H1 (cell line): ENCODE measurements around the gene ADGRG7. TPM values are rescaled to one million over a fixed set of nuclear protein-coding genes. Genes with fewer than 3 reads are reported as not detected.

ENCODE experiments used
- CTCF ChIA-PET: fragments of 300-600 bp; sonication (Branson Sonifier 250); formaldehyde crosslinking; loops from one replicate; lab custom pipeline; 2021; ENCODE audit not compliant: partially characterized antibody; lab: Charles Lee
- POLR2A ChIA-PET: fragments of 300-600 bp; sonication (Branson Sonifier 250); formaldehyde crosslinking; loops from one replicate; lab custom pipeline; 2021; ENCODE audit warnings: inconsistent platforms; ENCODE audit not compliant: partially characterized antibody; lab: Charles Lee
- DNase-seq, 2 experiments: peaks; one replicate each; pipeline versions ENCODE4 v3.0.0 to v3.0.0-alpha.2; 2010 to 2022; ENCODE audit warnings: low spot score in 2 of 2, low read depth in 1 of 2, mixed read lengths in 1 of 2
- FAIRE-seq: peaks from 2 replicates; lab custom pipeline; 2011; peaks lifted over from hg19 to GRCh38; lab: Jason Lieb, UNC
- H2AFZ ChIP-seq: 2 replicates; pipeline ENCODE4 v1.8.1; 2012; ENCODE audit warnings: low read length, inconsistent platforms
- H2AK5ac ChIP-seq: 2 replicates; pipeline ENCODE4 v1.6.1; 2013; ENCODE audit warnings: low read depth, low read length
- H2BK120ac ChIP-seq: replicated peaks from 2 replicates; pipeline ENCODE3; 2013; ENCODE audit warnings: low read depth, low read length, inconsistent platforms
- H2BK12ac ChIP-seq: 2 replicates; pipeline ENCODE4 v1.6.1; 2013; ENCODE audit warnings: low read depth, low read length
- H2BK15ac ChIP-seq: 2 replicates; pipeline ENCODE4 v1.6.1; 2013; ENCODE audit warnings: low read length
- H2BK20ac ChIP-seq: 2 replicates; pipeline ENCODE4 v1.6.1; 2013; ENCODE audit warnings: low read length
- H2BK5ac ChIP-seq: 2 replicates; pipeline ENCODE4 v1.6.1; 2013; ENCODE audit warnings: low read depth, low read length
- H3K14ac ChIP-seq: 2 replicates; pipeline ENCODE4 v1.6.1; 2013; ENCODE audit warnings: inconsistent platforms; ENCODE audit not compliant: insufficient read length
- H3K18ac ChIP-seq: 2 replicates; pipeline ENCODE4 v1.6.1; 2013; ENCODE audit warnings: low read length; ENCODE audit errors: extremely low read depth
- H3K23ac ChIP-seq: 2 replicates; pipeline ENCODE4 v1.6.1; 2013; ENCODE audit warnings: inconsistent platforms; ENCODE audit not compliant: insufficient read length
- H3K23me2 ChIP-seq: 2 replicates; pipeline ENCODE4 v1.6.1; 2013; ENCODE audit warnings: low read depth, low read length
- H3K27ac ChIP-seq: 2 replicates; pipeline ENCODE4 v1.6.1; 2011; ENCODE audit warnings: low read depth, low read length, inconsistent platforms
- H3K27me3 ChIP-seq, 4 experiments: replicated peaks in 1 of 4; 1 replicate in 1 of 4; 2 replicates in 3 of 4; pipeline versions ENCODE4 v1.6.1 to v1.8.1; 2011 to 2013; ENCODE audit warnings: low read length in 3 of 4, mild to moderate bottlenecking in 3 of 4, inconsistent platforms in 2 of 4, mixed read lengths in 2 of 4, moderate library complexity in 1 of 4; ENCODE audit not compliant: control insufficient read depth in 3 of 4, insufficient read depth in 3 of 4; ENCODE audit errors: extremely low read depth in 1 of 4
- H3K36me3 ChIP-seq, 4 experiments: 2 replicates each; pipeline versions ENCODE4 v1.6.1 to v1.8.1; 2011 to 2013; ENCODE audit warnings: mild to moderate bottlenecking in 4 of 4, low read length in 3 of 4, moderate library complexity in 2 of 4, control low read depth in 1 of 4, inconsistent platforms in 1 of 4; ENCODE audit not compliant: insufficient read depth in 4 of 4, control insufficient read depth in 2 of 4
- H3K4ac ChIP-seq: replicated peaks from 2 replicates; pipeline ENCODE3; 2013; ENCODE audit warnings: low read length, low read depth, mixed read lengths, inconsistent platforms; ENCODE audit not compliant: insufficient read length
- H3K4me1 ChIP-seq, 4 experiments: replicated peaks in 1 of 4; 1 replicate in 1 of 4; 2 replicates in 3 of 4; pipeline versions ENCODE4 v1.6.1 to v1.8.1; 2011 to 2013; ENCODE audit warnings: low read length in 3 of 4, inconsistent platforms in 2 of 4, mixed read lengths in 1 of 4; ENCODE audit not compliant: insufficient read depth in 4 of 4, control insufficient read depth in 3 of 4
- H3K4me2 ChIP-seq, 2 experiments: 2 replicates each; pipeline versions ENCODE4 v1.6.1 to v1.8.1; 2011 to 2013; ENCODE audit warnings: low read depth in 2 of 2, low read length in 2 of 2, control low read depth in 1 of 2, inconsistent platforms in 1 of 2, mild to moderate bottlenecking in 1 of 2; ENCODE audit not compliant: insufficient read depth in 1 of 2
- H3K4me3 ChIP-seq, 4 experiments: fragments of 200-600, 300-600 bp in 1 of 4; sonication (generic), shearing (Covaris generic), sonication (Bioruptor Twin) in 1 of 4; 2 replicates each; pipeline versions ENCODE4 v1.5.1 to v1.8.1; 2011 to 2016; ENCODE audit warnings: low read length in 4 of 4, low read depth in 3 of 4, control low read depth in 2 of 4, inconsistent platforms in 2 of 4, mild to moderate bottlenecking in 2 of 4, mixed read lengths in 1 of 4, moderate library complexity in 1 of 4; ENCODE audit not compliant: insufficient read depth in 2 of 4; ENCODE audit errors: extremely low read depth in 1 of 4
- H3K56ac ChIP-seq: replicated peaks from 2 replicates; pipeline ENCODE3; 2013; ENCODE audit warnings: low read depth, mild to moderate bottlenecking, mixed read lengths, low read length, inconsistent platforms; ENCODE audit not compliant: insufficient read length
- H3K79me1 ChIP-seq: 2 replicates; pipeline ENCODE4 v1.6.1; 2013; ENCODE audit warnings: low read depth, low read length, control low read depth
- H3K79me2 ChIP-seq, 2 experiments: 2 replicates each; pipeline versions ENCODE4 v1.6.1 to v1.8.1; 2012 to 2013; ENCODE audit warnings: low read length in 2 of 2, mild to moderate bottlenecking in 2 of 2, inconsistent platforms in 1 of 2; ENCODE audit not compliant: insufficient read depth in 2 of 2, control insufficient read depth in 1 of 2
- H3K9ac ChIP-seq, 4 experiments: replicated peaks in 1 of 4; 1 replicate in 1 of 4; 2 replicates in 3 of 4; pipeline versions ENCODE4 v1.6.1 to v1.8.1; 2011 to 2013; ENCODE audit warnings: low read depth in 3 of 4, low read length in 3 of 4, control low read depth in 2 of 4, mild to moderate bottlenecking in 2 of 4, moderate library complexity in 2 of 4, inconsistent platforms in 1 of 4; ENCODE audit errors: extremely low read depth in 1 of 4
- H3K9me3 ChIP-seq, 2 experiments: 2 replicates each; pipeline versions ENCODE4 v1.6.1 to v1.8.1; 2012 to 2013; ENCODE audit warnings: mild to moderate bottlenecking in 2 of 2, moderate library complexity in 2 of 2, control low read depth in 1 of 2, inconsistent platforms in 1 of 2, low read depth in 1 of 2, low read length in 1 of 2, mixed read lengths in 1 of 2; ENCODE audit not compliant: insufficient read depth in 2 of 2
- H4K20me1 ChIP-seq, 2 experiments: replicated peaks in 1 of 2; 2 replicates each; pipeline versions ENCODE3 to v1.8.1; 2011 to 2013; ENCODE audit warnings: inconsistent platforms in 2 of 2, low read length in 2 of 2, mild to moderate bottlenecking in 1 of 2; ENCODE audit not compliant: insufficient read depth in 2 of 2, control insufficient read depth in 1 of 2
- H4K5ac ChIP-seq: 2 replicates; pipeline ENCODE4 v1.6.1; 2013; ENCODE audit warnings: low read length, low read depth, mixed read lengths, inconsistent platforms; ENCODE audit not compliant: insufficient read length
- H4K8ac ChIP-seq: 2 replicates; pipeline ENCODE4 v1.8.0; 2013; ENCODE audit warnings: mild to moderate bottlenecking, moderate library complexity, low read length, inconsistent platforms; ENCODE audit not compliant: insufficient read depth; ENCODE audit errors: extremely low read depth
- H4K91ac ChIP-seq: replicated peaks from 2 replicates; pipeline ENCODE3; 2013; ENCODE audit warnings: low read length, mixed read lengths, inconsistent platforms; ENCODE audit not compliant: insufficient read length
- CBX8 ChIP-seq: fragments of 300-800, 300-1000 bp; sonication (generic); IDR thresholded peaks from 2 replicates; pipeline ENCODE4 v1.7.1; 2016; ENCODE audit warnings: low read depth, low read length, borderline replicate concordance
- CHD1 ChIP-seq: IDR thresholded peaks from 2 replicates; pipeline ENCODE4 v1.6.1; 2012; ENCODE audit warnings: low read depth, low read length, improper control_type of control experiment
- GTF2F1 ChIP-seq: IDR thresholded peaks from 2 replicates; pipeline ENCODE4 v1.6.1; 2012; ENCODE audit warnings: low read depth, low read length, improper control_type of control experiment, borderline replicate concordance
- HDAC2 ChIP-seq, 2 experiments: fragments of 300-600 bp in 1 of 2; sonication (generic) in 1 of 2; IDR thresholded peaks; 2 replicates each; pipeline ENCODE4 v1.6.1; 2011 to 2012; ENCODE audit warnings: low read depth in 2 of 2, low read length in 2 of 2, mild to moderate bottlenecking in 2 of 2, moderate library complexity in 2 of 2, borderline replicate concordance in 1 of 2, inconsistent platforms in 1 of 2
- PHF8 ChIP-seq: fragments of 200-600 bp; sonication (generic); conservative IDR thresholded peaks from 2 replicates; pipeline ENCODE4 v1.7.1; 2012; ENCODE audit warnings: low read depth, mild to moderate bottlenecking, inconsistent platforms, low read length, moderate library complexity
- POLR2A ChIP-seq, 2 experiments: IDR thresholded peaks; 1 replicate in 1 of 2; 2 replicates in 1 of 2; pipeline ENCODE4 v1.6.1; 2011; ENCODE audit warnings: low read depth in 2 of 2, low read length in 2 of 2, mild to moderate bottlenecking in 2 of 2; ENCODE audit errors: control extremely low read depth in 1 of 2
- SIN3A ChIP-seq, 2 experiments: IDR thresholded peaks in 1 of 2; conservative IDR thresholded peaks in 1 of 2; 2 replicates each; pipeline ENCODE4 v1.6.1; 2011 to 2012; ENCODE audit warnings: low read length in 2 of 2, improper control_type of control experiment in 1 of 2, low read depth in 1 of 2, mild to moderate bottlenecking in 1 of 2
- SRF ChIP-seq: IDR thresholded peaks from 2 replicates; pipeline ENCODE4 v1.6.1; 2011; ENCODE audit warnings: mild to moderate bottlenecking, low read depth, low read length, moderate library complexity
- TEAD4 ChIP-seq: IDR thresholded peaks from 2 replicates; pipeline ENCODE4 v1.6.1; 2012; ENCODE audit warnings: low read depth, low read length, inconsistent platforms, mixed read lengths
- YY1 ChIP-seq: IDR thresholded peaks from 2 replicates; pipeline ENCODE4 v1.6.1; 2011; ENCODE audit warnings: low read depth, mild to moderate bottlenecking, low read length
- ZNF274 ChIP-seq: IDR thresholded peaks from 2 replicates; pipeline ENCODE4 v1.7.0; 2012; ENCODE audit warnings: low read length, borderline replicate concordance; ENCODE audit errors: extremely low read depth
- WGBS, 2 experiments: shearing (Covaris generic) in 1 of 2; methylation state at CpG; one replicate each; pipeline versions ENCODE4 v1.1.6 to v1.1.7; 2013 to 2015; ENCODE audit warnings: low lambda C conversion rate in 2 of 2, mixed read lengths in 2 of 2, inconsistent platforms in 1 of 2, low coverage in 1 of 2, missing lambda C conversion rate in 1 of 2; ENCODE audit not compliant: insufficient replicate concordance in 2 of 2, insufficient coverage in 1 of 2, insufficient read length in 1 of 2; ENCODE audit errors: extremely low coverage in 1 of 2, missing lambda C conversion rate in 1 of 2; 5-methylcytosine and 5-hydroxymethylcytosine counted together
- polyA plus RNA-seq, 7 experiments: library from polyadenylated mRNA; depleted of rRNA in 3 of 7; stranded (reverse) in 5 of 7; unstranded in 2 of 7; fragments of >200 nt in 5 of 7; fragments of 200-250 nt in 2 of 7; gene quantifications; 1 replicate in 5 of 7; 2 replicates in 1 of 7; 4 replicates in 1 of 7; pipeline versions ENCODE4 v1.2.1 to v1.2.3, GENCODE V29; 2011 to 2013; ENCODE audit warnings: missing spikeins in 2 of 7, mixed read lengths in 2 of 7
- total RNA-seq: library from RNA; stranded (reverse); fragmentation: NEBNext Ultra II Directional; extraction: Animal tissue kit (Norgen Biotek cat#: 25700); gene quantifications from 2 replicates; pipeline ENCODE4 v1.2.1, GENCODE V29; 2021
- TF ChIP-seq, protein P1 (sequence below): IDR thresholded peaks from 2 replicates; pipeline ENCODE4 v1.6.1; 2012; ENCODE audit warnings: low read length, inconsistent platforms

ADGRG7 gene
- total and polyA plus RNA-seq, 2 of the 8 experiments (the other 6 are each of a cell fraction or from before 2014, with no cell fraction given): not detected

DNA sequence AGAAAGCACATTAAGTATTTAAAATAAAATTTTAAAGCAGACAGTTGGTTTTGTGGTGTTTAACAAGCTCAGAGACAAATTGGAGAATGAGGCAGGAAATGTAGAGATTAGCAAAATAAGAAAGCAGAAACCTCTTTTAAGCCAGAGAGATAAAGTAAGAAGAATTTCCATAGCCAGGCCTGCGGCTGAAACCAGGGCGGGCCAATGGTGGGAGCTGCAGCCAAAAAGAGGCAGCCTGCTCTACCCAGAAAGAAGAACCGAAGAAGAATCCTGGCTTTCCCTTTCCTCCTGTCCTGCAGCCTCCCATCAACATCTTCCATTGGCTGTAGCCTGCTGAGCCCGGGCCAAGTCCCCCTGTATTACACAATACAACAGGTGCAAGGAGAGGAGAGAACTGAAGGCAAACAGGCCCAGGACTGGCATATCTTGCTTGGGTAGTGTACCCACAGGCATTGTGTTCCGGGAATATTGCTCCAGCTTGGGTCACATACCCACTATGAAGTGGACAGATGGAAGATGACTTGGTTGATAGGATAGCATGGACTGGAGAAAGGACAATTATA lies 88.4 kb downstream of the ADGRG7 start:
- CTCF ChIA-PET: interaction anchor here (1.0 to 1.3 kb wide), 3 partner anchors 12 to 106 kb away, joined by 4 to 5 read pairs (median 4); no protein-coding TSS in a partner anchor
- TF ChIP-seq HDAC2 (IDR thresholded peaks at IDR 0.05; ENCODE audit: borderline replicate concordance in 1 of 2, low read depth in 2 of 2, low read length in 2 of 2) (no peak), SRF (no peak), CHD1 (no peak), YY1 (no peak), GTF2F1 (no peak), ZNF274 (no peak), TEAD4 (no peak), PHF8 (no peak), CBX8 (no peak), SIN3A (conservative IDR thresholded peaks at IDR 0.05 in 1 of 2, IDR thresholded peaks at IDR 0.05 in 1 of 2; ENCODE audit: low read depth in 1 of 2, low read length in 2 of 2) (no peak), POLR2A (IDR thresholded peaks at IDR 0.05; ENCODE audit: control extremely low read depth in 1 of 2, low read depth in 2 of 2, low read length in 2 of 2) (no peak)
- TF ChIP-seq, protein P1, sequence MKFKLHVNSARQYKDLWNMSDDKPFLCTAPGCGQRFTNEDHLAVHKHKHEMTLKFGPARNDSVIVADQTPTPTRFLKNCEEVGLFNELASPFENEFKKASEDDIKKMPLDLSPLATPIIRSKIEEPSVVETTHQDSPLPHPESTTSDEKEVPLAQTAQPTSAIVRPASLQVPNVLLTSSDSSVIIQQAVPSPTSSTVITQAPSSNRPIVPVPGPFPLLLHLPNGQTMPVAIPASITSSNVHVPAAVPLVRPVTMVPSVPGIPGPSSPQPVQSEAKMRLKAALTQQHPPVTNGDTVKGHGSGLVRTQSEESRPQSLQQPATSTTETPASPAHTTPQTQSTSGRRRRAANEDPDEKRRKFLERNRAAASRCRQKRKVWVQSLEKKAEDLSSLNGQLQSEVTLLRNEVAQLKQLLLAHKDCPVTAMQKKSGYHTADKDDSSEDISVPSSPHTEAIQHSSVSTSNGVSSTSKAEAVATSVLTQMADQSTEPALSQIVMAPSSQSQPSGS: no peak

More for the DNA sequence above, 88.4 kb downstream of the ADGRG7 start:
- H3K23me2 ChIP-seq: no peaks in the 10 kb centered on the region
- DNase-seq (no peak), FAIRE-seq (no peak)
- H3K14ac ChIP-seq: no peak overlapping the region
- H3K4ac ChIP-seq: no peak overlapping the region
- no peak overlapping the region for H2BK15ac ChIP-seq
- no peak overlapping the region for H4K91ac ChIP-seq
- no peak overlapping the region for H2BK12ac ChIP-seq
- H2AFZ ChIP-seq: no peak overlapping the region
- H2AK5ac ChIP-seq: no peak overlapping the region
- no peak overlapping the region for H2BK5ac ChIP-seq
- no peaks in the 10 kb centered on the region for H3K79me2 ChIP-seq
- H3K9ac ChIP-seq: no peak overlapping the region
- no peak overlapping the region for H3K23ac ChIP-seq
- no peak overlapping the region for H4K8ac ChIP-seq
- H3K79me1 ChIP-seq: no peaks in the 10 kb centered on the region
- H3K9me3 ChIP-seq: no peaks in the 10 kb centered on the region
- H3K4me2 ChIP-seq: no peak overlapping the region
- no peaks in the 10 kb centered on the region; a peak in 1 of 7 replicates for H3K27me3 ChIP-seq
- H4K5ac ChIP-seq: no peak overlapping the region
- POLR2A ChIA-PET: interaction anchor here (0.7 to 1.0 kb wide), 2 partner anchors 11 to 104 kb away, joined by 3 to 4 read pairs; no protein-coding TSS in a partner anchor
- WGBS, 2 experiments: 77% methylated on average over 5 of the region's 5 CpGs; no CpG with 5 or more reads in 1 of the 2 experiments
- H3K18ac ChIP-seq: no peak overlapping the region
- H3K36me3 ChIP-seq: no peaks in the 10 kb centered on the region
- H3K4me3 ChIP-seq: no peak overlapping the region
- H3K4me1 ChIP-seq: no peaks in the 10 kb centered on the region
- no peak overlapping the region for H2BK120ac ChIP-seq
- no peak overlapping the region for H3K27ac ChIP-seq
- no peaks in the 10 kb centered on the region for H4K20me1 ChIP-seq
- H3K56ac ChIP-seq: no peak overlapping the region
- no peak overlapping the region for H2BK20ac ChIP-seq
